Measurements from ENCODE around the gene SUGCT. TPM values are rescaled to one million over a fixed set of nuclear protein-coding genes. Genes with fewer than 3 reads are reported as not detected.
A peak's percentile ranks its signal among the peaks of the same experiment; 100 is the strongest.
"Not testable (repeated sequence)": the region's sequence is repeated elsewhere in the genome, so short reads cannot be mapped to it uniquely, and the experiment has no call there.

SUGCT gene
- total RNA-seq, 1 experiment from 2014 or later, result 2.1 TPM

GRCh38 chr7:40263752-40264390, 129.1 kb downstream of the SUGCT start:
- DNase-seq (ENCODE audit: low spot score), result no peak

- DNase-seq (ENCODE audit: low spot score), result no peak
Measured at GRCh38 chr7:40267583-40267982, 132.8 kb downstream of the SUGCT start.

GRCh38 chr7:40268810-40269209, 134.0 kb downstream of the SUGCT start:
- not testable (repeated sequence) for DNase-seq (ENCODE audit: low spot score)

- no peak for DNase-seq (ENCODE audit: low spot score)
Measured at GRCh38 chr7:40276061-40276460, 141.3 kb downstream of the SUGCT start.

- DNase-seq (ENCODE audit: low spot score), result no peak
Measured at GRCh38 chr7:40279991-40280390, 145.2 kb downstream of the SUGCT start.

- no peak for DNase-seq (ENCODE audit: low spot score)
Measured at GRCh38 chr7:40282858-40283257, 148.1 kb downstream of the SUGCT start.

GRCh38 chr7:40283391-40283790, 148.6 kb downstream of the SUGCT start:
- no peak for DNase-seq (ENCODE audit: low spot score)

GRCh38 chr7:40288827-40289226, 154.0 kb downstream of the SUGCT start:
- no peak for DNase-seq (ENCODE audit: low spot score)

- DNase-seq (ENCODE audit: low spot score), result no peak
Measured at GRCh38 chr7:40297741-40298311, 163.0 kb downstream of the SUGCT start.

- peak; percentile 61 for DNase-seq (ENCODE audit: low spot score)
Measured at GRCh38 chr7:40298421-40298820, 163.6 kb downstream of the SUGCT start.

- peak; percentile 94 for DNase-seq (ENCODE audit: low spot score)
Measured at GRCh38 chr7:40299097-40299496, 164.3 kb downstream of the SUGCT start.

GRCh38 chr7:40300146-40300670, 165.4 kb downstream of the SUGCT start:
- no peak for DNase-seq (ENCODE audit: low spot score)

- no peak for DNase-seq (ENCODE audit: low spot score)
Measured at GRCh38 chr7:40301486-40302068, 166.8 kb downstream of the SUGCT start.

- DNase-seq (ENCODE audit: low spot score), result no peak
Measured at GRCh38 chr7:40303996-40304395, 169.2 kb downstream of the SUGCT start.

GRCh38 chr7:40305229-40305628, 170.4 kb downstream of the SUGCT start:
- no peak for DNase-seq (ENCODE audit: low spot score)

GRCh38 chr7:40306025-40306424, 171.2 kb downstream of the SUGCT start:
- DNase-seq (ENCODE audit: low spot score), result no peak

- peak; percentile 58 for DNase-seq (ENCODE audit: low spot score)
Measured at GRCh38 chr7:40306596-40306995, 171.8 kb downstream of the SUGCT start.

GRCh38 chr7:40310258-40310657, 175.5 kb downstream of the SUGCT start:
- no peak for DNase-seq (ENCODE audit: low spot score)

- no peak for DNase-seq (ENCODE audit: low spot score)
Measured at GRCh38 chr7:40311307-40311706, 176.5 kb downstream of the SUGCT start.

GRCh38 chr7:40315277-40315676, 180.5 kb downstream of the SUGCT start:
- DNase-seq (ENCODE audit: low spot score), result no peak

GRCh38 chr7:40316176-40316575, 181.4 kb downstream of the SUGCT start:
- DNase-seq (ENCODE audit: low spot score), result no peak

GRCh38 chr7:40324914-40325313, 190.1 kb downstream of the SUGCT start:
- DNase-seq (ENCODE audit: low spot score), result no peak

GRCh38 chr7:40327113-40327512, 192.3 kb downstream of the SUGCT start:
- DNase-seq (ENCODE audit: low spot score), result no peak

All from H4 (cell line).